ENCODE data around the gene PCED1B. TPM values are rescaled to one million over a fixed set of nuclear protein-coding genes. Genes with fewer than 3 reads are reported as not detected.
"Not testable (repeated sequence)": the region's sequence is repeated elsewhere in the genome, so short reads cannot be mapped to it uniquely, and the experiment has no call there.

Gene PCED1B
- polyA plus RNA-seq, 1 donor (not counting 4 experiments of a cell fraction or from before 2014, with no cell fraction given), result 3.2 TPM

GRCh38 chr12:47041327-47041726 is 38.1 kb upstream of the PCED1B start:
- FAIRE-seq, result no peak

DNA sequence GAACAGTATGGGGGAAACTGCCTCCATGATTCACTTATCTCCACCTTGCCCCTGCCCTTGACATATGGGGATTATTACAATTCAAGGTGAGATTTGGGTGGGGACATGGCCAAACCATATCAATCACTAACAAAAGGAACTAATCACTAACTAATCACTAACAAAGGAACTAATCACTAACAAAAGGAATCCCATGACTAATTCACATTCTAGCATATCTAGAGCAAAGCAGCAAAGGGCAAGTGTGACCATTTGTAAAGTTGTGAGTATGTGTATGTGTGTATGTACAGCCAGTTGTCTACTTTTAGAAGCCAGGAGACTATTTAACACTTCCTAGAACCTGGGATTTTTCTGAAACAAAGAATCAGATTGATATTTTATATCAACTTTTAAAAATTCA is 30.9 kb upstream of the PCED1B start:
- DNase-seq (ENCODE audit: low read depth, low spot score) (no peak), FAIRE-seq (no peak)
- dilution Hi-C loops (cut with MboI; ENCODE audit: extremely low pct_ligation_motif_present, low sequenced_read_pairs), result no loop called here
- no peaks in the 10 kb centered on the region for H3K4me1 ChIP-seq (ENCODE audit: control insufficient read depth, extremely low read depth, insufficient read depth, low read length)
- H3K79me2 ChIP-seq (ENCODE audit: control insufficient read depth, insufficient read depth, low read length), result no peaks in the 10 kb centered on the region
- no peak overlapping the region for H3K4me2 ChIP-seq (ENCODE audit: control insufficient read depth, extremely low read depth, insufficient read depth, low read depth, low read length)
- H3K9me1 ChIP-seq (ENCODE audit: control insufficient read depth, extremely low read depth, insufficient read depth, low read length), result no peaks in the 10 kb centered on the region
- no peak overlapping the region for H3K4me3 ChIP-seq (ENCODE audit: control insufficient read depth in 2 of 3, extremely low read depth in 1 of 3, insufficient read depth in 2 of 3, low read depth in 1 of 3, low read length in 3 of 3)
- H3K9ac ChIP-seq (ENCODE audit: control insufficient read depth, extremely low read depth, insufficient read depth, low read length), result no peak overlapping the region
- no peaks in the 10 kb centered on the region for H3K36me3 ChIP-seq (ENCODE audit: control insufficient read depth in 2 of 2, extremely low read depth in 1 of 2, insufficient read depth in 2 of 2, low read length in 2 of 2)
- TF ChIP-seq EZH2 (IDR thresholded peaks at IDR 0.05; ENCODE audit: low read length) (no peak), CTCF (optimal IDR thresholded peaks at IDR 0.05 in 1 of 3, IDR thresholded peaks at IDR 0.05 in 1 of 3, conservative IDR thresholded peaks at IDR 0.05 in 1 of 3; ENCODE audit: extremely low read depth in 1 of 3, insufficient read depth in 2 of 3, low read length in 3 of 3) (no peak)
- H4K20me1 ChIP-seq (ENCODE audit: control insufficient read depth, extremely low read depth, insufficient read depth, low read length), result no peaks in the 10 kb centered on the region
- H3K27me3 ChIP-seq (ENCODE audit: control insufficient read depth, extremely low read depth, insufficient read depth, low read length), result no peaks in the 10 kb centered on the region
- no peak overlapping the region for H3K27ac ChIP-seq (ENCODE audit: control insufficient read depth, insufficient read depth, low read length)
- H3K9me3 ChIP-seq (ENCODE audit: control insufficient read depth, low read depth, low read length), result peaks cover 3% of the 10 kb centered on the region
- no peak overlapping the region for H2AFZ ChIP-seq (ENCODE audit: control insufficient read depth, low read length)

More at GRCh38 chr12:47041327-47041726, 38.1 kb upstream of the PCED1B start:
- Histone ChIP-seq H3K9me3 (ENCODE audit: control insufficient read depth, low read depth, low read length) (no peaks in the 10 kb centered on the region), H3K4me1 (ENCODE audit: control insufficient read depth, extremely low read depth, insufficient read depth, low read length) (no peaks in the 10 kb centered on the region), H2AFZ (ENCODE audit: control insufficient read depth, low read length) (no peak overlapping the region), H3K9ac (ENCODE audit: control insufficient read depth, extremely low read depth, insufficient read depth, low read length) (no peak overlapping the region), H3K79me2 (ENCODE audit: control insufficient read depth, insufficient read depth, low read length) (no peaks in the 10 kb centered on the region), H3K36me3 (ENCODE audit: control insufficient read depth in 2 of 2, extremely low read depth in 1 of 2, insufficient read depth in 2 of 2, low read length in 2 of 2) (no peaks in the 10 kb centered on the region), H4K20me1 (ENCODE audit: control insufficient read depth, extremely low read depth, insufficient read depth, low read length) (no peaks in the 10 kb centered on the region), H3K27ac (ENCODE audit: control insufficient read depth, insufficient read depth, low read length) (no peak overlapping the region), H3K4me2 (ENCODE audit: control insufficient read depth, extremely low read depth, insufficient read depth, low read depth, low read length) (no peak overlapping the region), H3K4me3 (ENCODE audit: control insufficient read depth in 2 of 3, extremely low read depth in 1 of 3, insufficient read depth in 2 of 3, low read depth in 1 of 3, low read length in 3 of 3) (no peak overlapping the region), H3K9me1 (ENCODE audit: control insufficient read depth, extremely low read depth, insufficient read depth, low read length) (no peaks in the 10 kb centered on the region), H3K27me3 (ENCODE audit: control insufficient read depth, extremely low read depth, insufficient read depth, low read length) (no peaks in the 10 kb centered on the region)
- dilution Hi-C loops (cut with MboI; ENCODE audit: extremely low pct_ligation_motif_present, low sequenced_read_pairs), result no loop called here
- no peak for TF ChIP-seq EZH2 (IDR thresholded peaks at IDR 0.05; ENCODE audit: low read length)
- no peak for TF ChIP-seq CTCF (optimal IDR thresholded peaks at IDR 0.05 in 1 of 3, IDR thresholded peaks at IDR 0.05 in 1 of 3, conservative IDR thresholded peaks at IDR 0.05 in 1 of 3; ENCODE audit: extremely low read depth in 1 of 3, insufficient read depth in 2 of 3, low read length in 3 of 3)
- no peak for DNase-seq (ENCODE audit: low read depth, low spot score)

DNA sequence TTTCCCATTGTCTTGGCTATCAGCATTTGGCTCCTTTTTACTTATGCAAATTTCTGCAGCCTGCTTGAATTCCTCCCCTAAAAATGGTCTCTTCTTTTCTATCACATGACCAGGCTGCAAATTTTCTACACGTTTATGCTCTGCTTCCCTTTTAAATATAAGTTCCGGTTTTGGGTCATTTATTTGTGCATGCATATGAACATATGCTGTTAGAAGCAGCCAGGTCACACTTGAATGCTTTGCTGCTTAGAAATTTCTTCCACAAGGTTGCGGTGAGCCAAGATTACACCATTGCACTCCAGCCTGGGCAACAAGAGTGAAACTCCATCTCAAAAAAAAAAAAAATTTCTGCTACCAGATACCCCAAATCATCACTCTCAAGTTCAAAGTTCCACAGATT is 28.1 kb upstream of the PCED1B start:
- H3K4me1 ChIP-seq (ENCODE audit: control insufficient read depth, extremely low read depth, insufficient read depth, low read length); H3K9me1 ChIP-seq (ENCODE audit: control insufficient read depth, extremely low read depth, insufficient read depth, low read length); H3K9ac ChIP-seq (ENCODE audit: control insufficient read depth, extremely low read depth, insufficient read depth, low read length); H3K27ac ChIP-seq (ENCODE audit: control insufficient read depth, insufficient read depth, low read length); H3K4me2 ChIP-seq (ENCODE audit: control insufficient read depth, extremely low read depth, insufficient read depth, low read depth, low read length); dilution Hi-C loops (cut with MboI; ENCODE audit: extremely low pct_ligation_motif_present, low sequenced_read_pairs); DNase-seq (ENCODE audit: low read depth, low spot score); H3K9me3 ChIP-seq (ENCODE audit: control insufficient read depth, low read depth, low read length); H2AFZ ChIP-seq (ENCODE audit: control insufficient read depth, low read length); H4K20me1 ChIP-seq (ENCODE audit: control insufficient read depth, extremely low read depth, insufficient read depth, low read length); H3K27me3 ChIP-seq (ENCODE audit: control insufficient read depth, extremely low read depth, insufficient read depth, low read length); H3K79me2 ChIP-seq (ENCODE audit: control insufficient read depth, insufficient read depth, low read length); FAIRE-seq; H3K4me3 ChIP-seq (ENCODE audit: control insufficient read depth in 2 of 3, extremely low read depth in 1 of 3, insufficient read depth in 2 of 3, low read depth in 1 of 3, low read length in 3 of 3); H3K36me3 ChIP-seq (ENCODE audit: control insufficient read depth in 2 of 2, extremely low read depth in 1 of 2, insufficient read depth in 2 of 2, low read length in 2 of 2): not testable (repeated sequence)

All from keratinocyte (primary cell).